ENCODE results near the gene CELF4.
A peak's percentile ranks its signal among the peaks of the same experiment; 100 is the strongest.

CELF4 gene

DNA sequence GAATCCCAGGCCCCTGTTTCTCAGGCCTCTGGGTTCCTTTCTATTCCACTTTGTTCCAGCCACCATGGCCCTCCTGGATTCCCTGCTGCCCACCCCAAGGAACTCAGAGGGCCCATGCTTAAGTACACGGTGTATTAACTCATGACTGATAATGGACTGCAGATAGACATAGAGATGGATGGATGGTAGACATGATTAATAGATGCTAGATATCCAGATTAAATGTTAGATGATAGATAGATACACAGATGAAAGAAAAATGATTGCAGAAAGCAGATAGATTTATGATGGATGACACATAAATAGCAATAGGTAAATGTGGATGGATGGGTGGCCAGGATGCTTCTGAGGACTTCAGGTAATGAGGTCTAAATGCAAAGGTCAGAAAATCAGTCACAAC is 278.0 kb downstream of the CELF4 start:
- TF ChIP-seq, protein P1, sequence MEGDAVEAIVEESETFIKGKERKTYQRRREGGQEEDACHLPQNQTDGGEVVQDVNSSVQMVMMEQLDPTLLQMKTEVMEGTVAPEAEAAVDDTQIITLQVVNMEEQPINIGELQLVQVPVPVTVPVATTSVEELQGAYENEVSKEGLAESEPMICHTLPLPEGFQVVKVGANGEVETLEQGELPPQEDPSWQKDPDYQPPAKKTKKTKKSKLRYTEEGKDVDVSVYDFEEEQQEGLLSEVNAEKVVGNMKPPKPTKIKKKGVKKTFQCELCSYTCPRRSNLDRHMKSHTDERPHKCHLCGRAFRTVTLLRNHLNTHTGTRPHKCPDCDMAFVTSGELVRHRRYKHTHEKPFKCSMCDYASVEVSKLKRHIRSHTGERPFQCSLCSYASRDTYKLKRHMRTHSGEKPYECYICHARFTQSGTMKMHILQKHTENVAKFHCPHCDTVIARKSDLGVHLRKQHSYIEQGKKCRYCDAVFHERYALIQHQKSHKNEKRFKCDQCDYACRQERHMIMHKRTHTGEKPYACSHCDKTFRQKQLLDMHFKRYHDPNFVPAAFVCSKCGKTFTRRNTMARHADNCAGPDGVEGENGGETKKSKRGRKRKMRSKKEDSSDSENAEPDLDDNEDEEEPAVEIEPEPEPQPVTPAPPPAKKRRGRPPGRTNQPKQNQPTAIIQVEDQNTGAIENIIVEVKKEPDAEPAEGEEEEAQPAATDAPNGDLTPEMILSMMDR (IDR thresholded peaks at IDR 0.05; ENCODE audit: low read depth, low read length, missing control alignments), result no peak
- Histone ChIP-seq H3K27me3 (replicated peaks) (no peaks in the 10 kb centered on the region), H3K27ac (no peak overlapping the region), H3K36me3 (replicated peaks) (no peaks in the 10 kb centered on the region), H3K4me3 (ENCODE audit: low read depth, low read length) (no peak overlapping the region)
- no peak for DNase-seq
- in situ Hi-C loops (cut with HindIII; ENCODE audit: low pct_ligation_motif_present, low sequenced_read_pairs), result no loop called here

DNA sequence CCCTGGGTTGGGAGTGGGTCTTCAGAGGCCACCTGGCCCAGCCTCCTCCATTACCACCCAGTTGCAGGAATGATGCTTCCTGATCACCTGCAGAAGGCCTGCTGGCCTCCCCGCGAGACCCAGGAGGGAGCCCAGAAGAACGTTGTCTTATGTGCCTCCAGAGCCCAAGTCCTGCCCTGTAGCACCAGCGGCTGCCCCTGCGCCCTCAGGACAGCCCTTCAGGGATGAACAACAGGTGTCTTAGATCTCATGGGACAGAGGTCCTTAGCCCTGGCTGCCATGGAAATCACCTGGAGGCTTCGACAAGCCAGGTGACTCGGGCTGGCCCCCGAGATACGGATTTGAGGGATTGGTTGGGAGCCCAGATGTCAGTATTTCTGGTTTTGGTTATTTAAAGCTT is 278.8 kb downstream of the CELF4 start:
- in situ Hi-C loops (cut with HindIII; ENCODE audit: low pct_ligation_motif_present, low sequenced_read_pairs), result no loop called here
- H3K27ac ChIP-seq, result no peak overlapping the region
- H3K4me3 ChIP-seq (ENCODE audit: low read depth, low read length), result no peak overlapping the region
- TF ChIP-seq, protein P1 (IDR thresholded peaks at IDR 0.05; ENCODE audit: low read depth, low read length, missing control alignments), result no peak
- no peak for DNase-seq
- no peaks in the 10 kb centered on the region for H3K36me3 ChIP-seq (replicated peaks)
- no peaks in the 10 kb centered on the region for H3K27me3 ChIP-seq (replicated peaks)

DNA sequence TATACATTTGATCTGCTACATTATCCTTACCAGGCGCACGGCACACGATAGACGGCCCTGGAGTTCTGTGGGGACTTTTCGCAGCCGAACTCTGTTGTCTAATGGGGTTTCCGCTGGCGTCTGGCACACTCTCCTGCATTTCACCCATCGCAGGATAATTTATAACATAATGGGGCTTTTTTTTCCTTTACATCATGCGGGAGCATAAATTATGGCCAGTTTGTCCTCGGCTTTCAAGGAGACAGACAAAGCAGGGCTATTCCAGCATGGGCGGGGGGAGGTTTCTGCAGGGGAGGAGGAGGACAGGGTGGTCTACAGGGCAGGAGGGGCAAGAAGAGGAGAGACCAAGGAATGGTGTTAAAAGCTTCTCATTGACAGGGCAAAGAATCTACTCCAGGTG is 279.8 kb downstream of the CELF4 start:
- H3K36me3 ChIP-seq (replicated peaks), result no peaks in the 10 kb centered on the region
- in situ Hi-C loops (cut with HindIII; ENCODE audit: low pct_ligation_motif_present, low sequenced_read_pairs), result no loop called here
- no peak overlapping the region for H3K4me3 ChIP-seq (ENCODE audit: low read depth, low read length)
- no peak overlapping the region for H3K27ac ChIP-seq
- TF ChIP-seq, protein P1 (IDR thresholded peaks at IDR 0.05; ENCODE audit: low read depth, low read length, missing control alignments), result no peak
- no peak for DNase-seq
- H3K27me3 ChIP-seq (replicated peaks), result no peaks in the 10 kb centered on the region

DNA sequence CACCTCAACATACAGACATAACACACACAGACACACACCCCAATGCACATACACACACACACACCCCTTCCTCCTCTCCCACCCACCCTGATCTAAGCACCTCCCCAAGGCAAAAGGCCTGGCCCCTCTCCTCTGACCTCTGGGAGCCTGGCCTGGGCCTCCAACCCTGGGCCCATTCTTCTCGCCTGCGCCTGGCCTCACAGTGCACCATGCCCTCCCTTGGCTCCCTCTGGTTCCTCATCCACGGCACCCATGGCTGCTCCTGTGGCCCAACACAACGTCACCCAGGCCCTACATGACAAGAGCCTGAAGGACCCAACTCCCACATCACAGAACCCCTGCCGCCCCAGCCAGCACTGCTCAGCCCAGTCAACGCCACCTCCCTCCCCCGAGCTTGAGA is 281.3 kb downstream of the CELF4 start:
- no peak for DNase-seq
- no peaks in the 10 kb centered on the region for H3K27me3 ChIP-seq (replicated peaks)
- no peak overlapping the region for H3K27ac ChIP-seq
- no peak overlapping the region for H3K4me3 ChIP-seq (ENCODE audit: low read depth, low read length)
- in situ Hi-C loops (cut with HindIII; ENCODE audit: low pct_ligation_motif_present, low sequenced_read_pairs), result no loop called here
- TF ChIP-seq, protein P1 (IDR thresholded peaks at IDR 0.05; ENCODE audit: low read depth, low read length, missing control alignments), result no peak
- H3K36me3 ChIP-seq (replicated peaks), result no peaks in the 10 kb centered on the region

DNA sequence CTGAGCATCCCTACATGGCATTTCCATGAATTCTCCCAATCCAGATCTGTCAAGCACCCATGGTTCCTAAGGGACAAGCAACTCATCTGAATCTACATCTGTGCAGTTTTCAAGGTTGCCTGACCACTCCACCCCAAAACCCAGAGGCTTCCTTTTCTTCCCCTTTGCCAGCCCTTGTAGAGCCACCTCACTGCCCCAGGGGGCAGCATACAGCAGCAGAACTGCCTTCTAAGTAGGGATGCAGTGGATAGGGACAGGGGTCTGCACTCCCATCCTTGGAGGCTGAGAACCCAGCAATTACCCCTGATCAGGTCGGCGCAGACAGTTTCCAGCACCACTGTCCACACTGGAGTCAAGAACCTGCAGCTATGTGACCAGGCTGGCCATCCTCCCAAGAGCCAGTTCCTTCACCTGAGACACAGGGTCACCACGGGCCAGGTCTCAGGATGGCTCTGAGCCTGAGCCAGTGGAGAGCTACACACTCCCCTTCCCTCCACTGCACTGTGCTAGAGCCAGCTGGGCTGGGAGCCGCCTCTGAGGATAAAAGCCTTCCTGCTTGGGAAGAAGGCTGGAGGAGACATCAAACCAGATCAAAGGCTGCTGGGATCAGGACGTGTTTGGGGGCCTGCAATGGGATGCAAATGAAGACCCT is 283.1 kb downstream of the CELF4 start:
- no peak for DNase-seq
- Histone ChIP-seq H3K36me3 (replicated peaks) (no peaks in the 10 kb centered on the region), H3K4me3 (ENCODE audit: low read depth, low read length) (no peak overlapping the region), H3K27me3 (replicated peaks) (no peaks in the 10 kb centered on the region), H3K27ac (no peak overlapping the region)
- TF ChIP-seq, protein P1 (IDR thresholded peaks at IDR 0.05; ENCODE audit: low read depth, low read length, missing control alignments), result peak; percentile 60
- in situ Hi-C loops (cut with HindIII; ENCODE audit: low pct_ligation_motif_present, low sequenced_read_pairs), result no loop called here
